ENCODE results near the gene INSL3. TPM values are rescaled to one million over a fixed set of nuclear protein-coding genes. Genes with fewer than 3 reads are reported as not detected.

The INSL3 gene
- total RNA-seq, 1 donor from 2014 or later, result not detected

DNA sequence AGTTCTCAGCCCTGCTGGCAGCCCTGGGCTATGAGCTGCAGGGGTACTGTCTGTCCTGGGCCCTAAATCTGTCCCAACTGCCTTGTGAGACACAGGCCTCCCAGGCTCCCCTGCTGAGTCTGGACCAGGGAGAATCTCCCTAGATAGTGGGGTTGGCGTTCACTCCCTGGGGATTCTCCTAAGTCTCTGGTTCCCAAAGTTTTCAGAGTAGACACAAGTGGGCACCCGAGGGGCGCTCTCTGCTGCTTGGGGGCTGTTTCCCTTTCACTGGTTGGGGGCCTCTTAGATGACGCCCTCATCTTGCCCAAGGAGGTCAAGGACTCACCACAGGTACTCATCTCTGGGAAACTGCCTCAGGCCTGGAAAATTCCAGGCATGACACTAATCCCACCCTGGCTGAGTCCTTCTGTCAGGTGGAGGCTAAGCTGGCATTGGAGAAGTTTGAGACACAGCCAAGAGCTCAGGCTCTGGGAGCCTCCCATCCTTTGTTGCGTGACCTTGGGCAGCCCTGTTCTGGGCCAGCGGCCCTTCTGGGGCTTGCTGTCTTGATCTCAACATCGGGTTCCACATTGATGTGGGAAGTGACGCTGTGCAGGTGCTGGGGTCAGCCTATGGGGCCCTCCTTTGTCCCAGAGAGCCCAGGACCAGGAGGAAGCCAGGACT lies 42.3 kb upstream of the INSL3 start:
- Histone ChIP-seq H3F3A (ENCODE audit: low read depth) (peaks cover 61% of the 10 kb centered on the region), H3K79me2 (ENCODE audit: low read depth) (peaks cover 32% of the 10 kb centered on the region), H3K27ac (no peak overlapping the region), H3K4me3 (no peak overlapping the region), H3K9me3 (ENCODE audit: low read depth) (no peaks in the 10 kb centered on the region), H3K4me1 (peaks cover 7% of the 10 kb centered on the region), H3K9ac (no peak overlapping the region), H4K20me1 (ENCODE audit: low read depth) (peaks cover 52% of the 10 kb centered on the region), H3K27me3 (peaks cover 4% of the 10 kb centered on the region), H2AFZ (replicated peaks) (no peak overlapping the region), H3K36me3 (peaks cover 4% of the 10 kb centered on the region), H3K4me2 (no peak overlapping the region)
- TF ChIP-seq, protein P1, sequence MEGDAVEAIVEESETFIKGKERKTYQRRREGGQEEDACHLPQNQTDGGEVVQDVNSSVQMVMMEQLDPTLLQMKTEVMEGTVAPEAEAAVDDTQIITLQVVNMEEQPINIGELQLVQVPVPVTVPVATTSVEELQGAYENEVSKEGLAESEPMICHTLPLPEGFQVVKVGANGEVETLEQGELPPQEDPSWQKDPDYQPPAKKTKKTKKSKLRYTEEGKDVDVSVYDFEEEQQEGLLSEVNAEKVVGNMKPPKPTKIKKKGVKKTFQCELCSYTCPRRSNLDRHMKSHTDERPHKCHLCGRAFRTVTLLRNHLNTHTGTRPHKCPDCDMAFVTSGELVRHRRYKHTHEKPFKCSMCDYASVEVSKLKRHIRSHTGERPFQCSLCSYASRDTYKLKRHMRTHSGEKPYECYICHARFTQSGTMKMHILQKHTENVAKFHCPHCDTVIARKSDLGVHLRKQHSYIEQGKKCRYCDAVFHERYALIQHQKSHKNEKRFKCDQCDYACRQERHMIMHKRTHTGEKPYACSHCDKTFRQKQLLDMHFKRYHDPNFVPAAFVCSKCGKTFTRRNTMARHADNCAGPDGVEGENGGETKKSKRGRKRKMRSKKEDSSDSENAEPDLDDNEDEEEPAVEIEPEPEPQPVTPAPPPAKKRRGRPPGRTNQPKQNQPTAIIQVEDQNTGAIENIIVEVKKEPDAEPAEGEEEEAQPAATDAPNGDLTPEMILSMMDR (IDR thresholded peaks at IDR 0.05), result no peak
- TF ChIP-seq EZH2 (IDR thresholded peaks at IDR 0.05) (no peak), EZH2phosphoT487 (IDR thresholded peaks at IDR 0.05) (no peak)
- Mint-ChIP-seq H3K9me3 (no peaks in the 10 kb centered on the region), H3K4me3 (no peak overlapping the region), H3K27ac (no peak overlapping the region), H3K27me3 (ENCODE audit: insufficient read depth, low read depth) (peaks cover 16% of the 10 kb centered on the region), H3K36me3 (peaks cover 32% of the 10 kb centered on the region), H3K4me1 (peaks cover 25% of the 10 kb centered on the region)
- no peak for DNase-seq (ENCODE audit: low spot score)

DNA sequence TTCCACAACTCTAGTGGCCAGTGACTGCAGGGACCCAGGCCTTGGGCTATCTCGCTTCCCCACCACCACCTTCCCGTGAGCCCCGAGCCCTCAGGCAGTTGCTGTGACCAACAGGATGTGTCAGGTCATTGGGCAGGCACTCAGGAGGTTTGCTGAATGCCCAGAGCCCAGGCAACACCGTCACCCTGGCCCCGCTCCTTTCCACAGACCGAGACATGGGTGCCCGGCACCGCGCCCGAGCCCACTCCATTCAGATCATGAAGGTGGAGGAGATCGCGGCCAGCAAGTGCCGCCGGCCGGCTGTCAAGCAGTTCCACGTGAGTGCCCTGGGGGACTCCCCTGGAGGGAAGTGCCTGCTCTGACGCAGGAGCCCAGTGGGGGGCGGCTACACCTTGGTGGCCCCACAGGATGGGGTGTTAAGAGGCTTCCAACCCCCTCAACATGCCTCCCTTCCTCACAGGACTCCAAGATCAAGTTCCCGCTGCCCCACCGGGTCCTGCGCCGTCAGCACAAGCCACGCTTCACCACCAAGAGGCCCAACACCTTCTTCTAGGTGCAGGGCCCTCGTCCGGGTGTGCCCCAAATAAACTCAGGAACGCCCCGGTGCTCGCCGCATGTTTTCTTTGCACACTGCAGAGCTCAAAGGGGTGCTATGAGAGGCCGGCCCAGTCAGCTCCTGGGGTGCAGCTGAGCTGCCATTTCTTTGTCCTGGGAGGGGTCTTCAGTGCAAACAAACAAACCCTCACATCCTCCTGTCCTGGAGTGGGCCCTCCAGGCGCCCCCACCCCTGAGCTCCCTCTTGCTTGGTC lies 41.6 kb upstream of the INSL3 start:
- H3K9me3 Mint-ChIP-seq, result no peaks in the 10 kb centered on the region
- peaks cover 52% of the 10 kb centered on the region for H4K20me1 ChIP-seq (ENCODE audit: low read depth)
- H3K4me1 ChIP-seq, result peaks cover 7% of the 10 kb centered on the region
- H3K9ac ChIP-seq, result no peak overlapping the region
- no peak overlapping the region for H3K4me2 ChIP-seq
- H3F3A ChIP-seq (ENCODE audit: low read depth), result peaks cover 61% of the 10 kb centered on the region
- peaks cover 25% of the 10 kb centered on the region for H3K4me1 Mint-ChIP-seq
- peak overlapping the region; percentile 62 for H3K4me3 Mint-ChIP-seq
- H3K9me3 ChIP-seq (ENCODE audit: low read depth), result no peaks in the 10 kb centered on the region
- H3K4me3 ChIP-seq, result no peak overlapping the region
- no peak overlapping the region for H2AFZ ChIP-seq (replicated peaks)
- no peak for DNase-seq (ENCODE audit: low spot score)
- H3K27me3 ChIP-seq, result no peaks in the 10 kb centered on the region
- H3K36me3 Mint-ChIP-seq, result peaks cover 32% of the 10 kb centered on the region
- H3K79me2 ChIP-seq (ENCODE audit: low read depth), result peaks cover 32% of the 10 kb centered on the region
- H3K36me3 ChIP-seq, result peaks cover 4% of the 10 kb centered on the region
- H3K27me3 Mint-ChIP-seq (ENCODE audit: insufficient read depth, low read depth), result peaks cover 16% of the 10 kb centered on the region
- H3K27ac Mint-ChIP-seq, result no peak overlapping the region
- TF ChIP-seq EZH2 (IDR thresholded peaks at IDR 0.05), result no peak
- no peak for TF ChIP-seq EZH2phosphoT487 (IDR thresholded peaks at IDR 0.05)
- TF ChIP-seq, protein P1 (IDR thresholded peaks at IDR 0.05), result no peak
- H3K27ac ChIP-seq, result no peak overlapping the region

DNA sequence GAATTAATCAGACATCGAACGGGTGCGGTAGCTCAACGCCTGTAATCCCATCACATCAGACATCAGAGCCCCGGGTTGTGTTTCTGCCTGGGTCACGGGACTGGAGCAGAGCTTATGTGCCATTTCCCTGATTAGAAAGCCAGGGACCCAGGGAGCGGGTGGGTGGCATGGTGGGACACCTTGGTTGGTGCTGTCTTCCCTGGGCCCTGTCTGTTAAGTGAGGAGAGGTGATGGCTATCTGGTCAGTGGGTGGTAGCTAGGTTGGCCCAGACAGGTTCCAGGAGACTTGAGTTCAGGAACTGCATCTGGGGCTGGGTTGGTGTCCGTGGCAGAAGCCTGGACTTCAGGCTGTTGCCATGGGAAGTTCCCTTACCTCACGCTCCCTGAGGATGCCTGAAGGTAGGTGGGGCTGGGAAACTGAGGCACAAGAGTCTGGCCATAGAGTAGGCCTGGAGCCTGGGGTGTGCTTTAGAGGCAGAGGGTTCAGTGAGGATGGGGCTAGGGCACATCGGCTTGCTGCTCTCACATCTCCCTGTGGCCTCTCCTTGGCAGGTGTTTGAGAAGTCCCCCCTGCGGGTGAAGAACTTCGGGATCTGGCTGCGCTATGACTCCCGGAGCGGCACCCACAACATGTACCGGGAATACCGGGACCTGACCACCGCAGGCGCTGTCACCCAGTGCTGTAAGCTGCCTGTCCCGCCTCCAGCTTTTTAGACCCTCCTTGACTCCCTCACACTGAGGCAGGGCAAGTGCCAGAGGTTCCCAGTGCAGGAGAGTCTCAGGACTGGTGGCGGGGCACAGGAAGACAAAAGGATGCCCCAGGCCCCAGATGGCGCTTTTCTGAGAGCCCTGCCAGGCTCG lies 40.5 kb upstream of the INSL3 start:
- H3K9ac ChIP-seq, result no peak overlapping the region
- Mint-ChIP-seq H3K4me1 (peaks cover 25% of the 10 kb centered on the region), H3K27me3 (ENCODE audit: insufficient read depth, low read depth) (peaks cover 20% of the 10 kb centered on the region), H3K9me3 (no peaks in the 10 kb centered on the region), H3K27ac (no peak overlapping the region), H3K4me3 (peak overlapping the region; percentile 100), H3K36me3 (peaks cover 32% of the 10 kb centered on the region)
- no peak for DNase-seq (ENCODE audit: low spot score)
- peak overlapping the region; percentile 100 for H3K4me2 ChIP-seq
- H3K27ac ChIP-seq, result no peak overlapping the region
- H2AFZ ChIP-seq (replicated peaks), result no peak overlapping the region
- peaks cover 7% of the 10 kb centered on the region for H3K4me1 ChIP-seq
- peak overlapping the region; percentile 94 for H3K4me3 ChIP-seq
- H3K9me3 ChIP-seq (ENCODE audit: low read depth), result no peaks in the 10 kb centered on the region
- H3F3A ChIP-seq (ENCODE audit: low read depth), result peaks cover 58% of the 10 kb centered on the region
- H3K27me3 ChIP-seq, result no peaks in the 10 kb centered on the region
- peaks cover 32% of the 10 kb centered on the region for H3K79me2 ChIP-seq (ENCODE audit: low read depth)
- peaks cover 52% of the 10 kb centered on the region for H4K20me1 ChIP-seq (ENCODE audit: low read depth)
- TF ChIP-seq EZH2phosphoT487 (IDR thresholded peaks at IDR 0.05) (no peak), EZH2 (IDR thresholded peaks at IDR 0.05) (no peak)
- TF ChIP-seq, protein P1 (IDR thresholded peaks at IDR 0.05), result no peak
- H3K36me3 ChIP-seq, result peaks cover 4% of the 10 kb centered on the region

All from neural progenitor cell (in vitro differentiated cells).